Neural progenitor cell (in vitro differentiated cells): ENCODE measurements around the gene MORC2.

Source experiments
- CTCF ChIP-seq: fragments of 200-600 bp; sonication (generic); IDR thresholded peaks from 2 replicates; pipeline ENCODE4 v1.5.1; 2017; ENCODE audit warnings: antibody characterized with exemption, mild to moderate bottlenecking
- EZH2 ChIP-seq: fragments of 200-600 bp; sonication (generic); IDR thresholded peaks from 2 replicates; pipeline ENCODE4 v1.6.1; 2017; ENCODE audit warnings: antibody characterized with exemption, mild to moderate bottlenecking, moderate library complexity

GRCh38 chr22:30891443-30891755 lies 77.2 kb downstream of the MORC2 start:
- no peak for TF ChIP-seq EZH2
- TF ChIP-seq CTCF, result no peak
